Endothelial cell of umbilical vein (primary cell): ENCODE data around the gene HGFAC. TPM values are rescaled to one million over a fixed set of nuclear protein-coding genes. Genes with fewer than 3 reads are reported as not detected.

ENCODE experiments used
- BruUV-seq: library from RNA; stranded (reverse); fragments of 400-500 nt; replicated peaks from 2 replicates; lab custom pipeline; 2021; lab: Mats Ljungman, UMichigan
- CTCF ChIA-PET: fragments of 300-600, 350-600 bp; sonication (Branson Sonifier 250); formaldehyde crosslinking; loops from one replicate; lab custom pipeline; 2021; ENCODE audit warnings: antibody characterized with exemption, inconsistent platforms; lab: Charles Lee
- POLR2A ChIA-PET: fragments of 300-600, 350-600 bp; sonication (Branson Sonifier 250); formaldehyde crosslinking; loops from one replicate; lab custom pipeline; 2021; ENCODE audit warnings: antibody characterized with exemption, inconsistent platforms; lab: Charles Lee
- DNase-seq: peaks from one replicate; pipeline ENCODE4 v3.0.0-alpha.2; 2011; ENCODE audit warnings: low read depth, low spot score
- FAIRE-seq: peaks from 2 replicates; lab custom pipeline; 2011; peaks lifted over from hg19 to GRCh38; lab: Jason Lieb, UNC
- H2AFZ ChIP-seq: 2 replicates; pipeline ENCODE4 v1.6.0; 2012; ENCODE audit warnings: low read depth, low read length, control low read depth, inconsistent platforms
- H3K27ac ChIP-seq: 2 replicates; pipeline ENCODE4 v1.5.1; 2011; ENCODE audit warnings: low read depth, mild to moderate bottlenecking, control low read depth, low read length, moderate library complexity; ENCODE audit not compliant: insufficient read depth
- H3K27me3 ChIP-seq, 2 experiments: 2 replicates each; pipeline versions ENCODE4 v1.6.0 to v1.6.1; 2011; ENCODE audit warnings: low read length in 2 of 2, mixed read lengths in 1 of 2; ENCODE audit not compliant: control insufficient read depth in 2 of 2, insufficient read depth in 2 of 2
- H3K36me3 ChIP-seq, 2 experiments: 2 replicates in 1 of 2; 3 replicates in 1 of 2; pipeline ENCODE4 v1.5.1; 2011; ENCODE audit warnings: low read length in 2 of 2, mild to moderate bottlenecking in 1 of 2, moderate library complexity in 1 of 2; ENCODE audit not compliant: control insufficient read depth in 2 of 2, insufficient read depth in 2 of 2; ENCODE audit errors: extremely low read depth in 1 of 2
- H3K4me1 ChIP-seq: 3 replicates; pipeline ENCODE4 v1.5.1; 2011; ENCODE audit warnings: mild to moderate bottlenecking, low read length; ENCODE audit not compliant: control insufficient read depth, insufficient read depth; ENCODE audit errors: extremely low read depth
- H3K4me2 ChIP-seq: 2 replicates; pipeline ENCODE4 v1.6.1; 2011; ENCODE audit warnings: low read length, control low read depth, mixed read lengths; ENCODE audit not compliant: insufficient read depth
- H3K4me3 ChIP-seq, 3 experiments: fragments of 200-600 bp in 1 of 3; sonication (generic), shearing (Covaris generic) in 1 of 3; replicated peaks in 1 of 3; 2 replicates each; pipeline ENCODE4 v1.5.1; 2011 to 2016; ENCODE audit warnings: control low read depth in 3 of 3, low read length in 3 of 3, mild to moderate bottlenecking in 2 of 3, inconsistent platforms in 1 of 3, low read depth in 1 of 3, moderate library complexity in 1 of 3; ENCODE audit not compliant: insufficient read depth in 1 of 3
- H3K79me2 ChIP-seq: 2 replicates; pipeline ENCODE4 v1.6.0; 2012; ENCODE audit warnings: low read length, inconsistent platforms; ENCODE audit not compliant: control insufficient read depth, insufficient read depth
- H3K9ac ChIP-seq: replicated peaks from 2 replicates; pipeline ENCODE3; 2011; ENCODE audit warnings: low read length, control low read depth; ENCODE audit not compliant: insufficient read depth; ENCODE audit errors: extremely low read depth
- H3K9me1 ChIP-seq: replicated peaks from 3 replicates; pipeline ENCODE4 v1.6.0; 2011; ENCODE audit warnings: mild to moderate bottlenecking, low read length; ENCODE audit not compliant: control insufficient read depth, insufficient read depth; ENCODE audit errors: extremely low read depth
- H3K9me3 ChIP-seq: replicated peaks from 2 replicates; pipeline ENCODE4 v1.5.1; 2012; ENCODE audit warnings: low read length, inconsistent platforms; ENCODE audit not compliant: control insufficient read depth, insufficient read depth
- H4K20me1 ChIP-seq: replicated peaks from 2 replicates; pipeline ENCODE3; 2011; ENCODE audit warnings: mild to moderate bottlenecking, low read length; ENCODE audit not compliant: control insufficient read depth, insufficient read depth; ENCODE audit errors: extremely low read depth
- EZH2 ChIP-seq: IDR thresholded peaks from 2 replicates; pipeline ENCODE4 v1.6.1; 2012; ENCODE audit warnings: borderline replicate concordance, low read depth, mild to moderate bottlenecking, moderate library complexity, low read length, inconsistent platforms; ENCODE audit not compliant: severe bottlenecking
- FOS ChIP-seq: IDR thresholded peaks from 2 replicates; pipeline ENCODE4 v1.6.1; 2011; ENCODE audit warnings: mild to moderate bottlenecking, low read length, moderate library complexity, borderline replicate concordance; ENCODE audit not compliant: insufficient read depth
- GATA2 ChIP-seq: IDR thresholded peaks from 2 replicates; pipeline ENCODE4 v1.7.0; 2011; ENCODE audit warnings: low read depth, mild to moderate bottlenecking, moderate library complexity, mixed read lengths, low read length; ENCODE audit not compliant: insufficient read length, insufficient read depth
- JUN ChIP-seq: IDR thresholded peaks from 2 replicates; pipeline ENCODE4 v1.6.1; 2011; ENCODE audit warnings: borderline replicate concordance, low read depth; ENCODE audit not compliant: insufficient read length, insufficient read depth
- MYC ChIP-seq: IDR thresholded peaks from one replicate; pipeline ENCODE4 v1.6.1; 2011; ENCODE audit warnings: mild to moderate bottlenecking, low read depth, low read length
- POLR2A ChIP-seq: IDR thresholded peaks from 2 replicates; pipeline ENCODE4 v1.6.1; 2012; ENCODE audit warnings: low read depth, mild to moderate bottlenecking, control low read depth, low read length
- POLR2AphosphoS5 ChIP-seq: IDR thresholded peaks from 2 replicates; pipeline ENCODE4 v1.6.1; 2012; ENCODE audit warnings: low read depth, mild to moderate bottlenecking, control low read depth, low read length, moderate library complexity; ENCODE audit not compliant: insufficient read depth
- dilution Hi-C: fragments of 300-500 bp; cut with MboI; formaldehyde crosslinking; loops from one replicate; pipeline ENCODE4 v1.15.0; 2019; ENCODE audit warnings: low sequenced_read_pairs; ENCODE audit not compliant: extremely low pct_ligation_motif_present
- intact Hi-C: fragments of 100-400 bp; cut with micrococcal nuclease; formaldehyde crosslinking; loops from one replicate; pipeline ENCODE4 v1.10.0; 2022
- polyA plus RNA-seq, 4 experiments: library from polyadenylated mRNA; depleted of rRNA in 3 of 4; stranded (reverse) in 3 of 4; unstranded in 1 of 4; fragments of >200 nt; gene quantifications; 2 replicates each; pipeline versions ENCODE4 v1.2.1 to v1.2.3, GENCODE V29; 2011 to 2012; ENCODE audit warnings: missing spikeins in 1 of 4
- total RNA-seq: library from RNA; stranded (reverse); gene quantifications from 2 replicates; pipeline ENCODE4 v1.2.3, GENCODE V29; 2021
- TF ChIP-seq, protein P1 (sequence below): IDR thresholded peaks from 2 replicates; pipeline ENCODE4 v1.6.1; 2011; ENCODE audit not compliant: insufficient read depth, insufficient read length
- TF ChIP-seq, protein P2 (sequence below), 2 donors: IDR thresholded peaks; 1 replicate in 1 of 2; 2 replicates in 1 of 2; pipeline ENCODE4 v1.5.1; 2011; ENCODE audit warnings: low read length in 2 of 2, mild to moderate bottlenecking in 2 of 2, moderate library complexity in 2 of 2, control low read depth in 1 of 2, inconsistent platforms in 1 of 2, low read depth in 1 of 2; ENCODE audit not compliant: insufficient read depth in 1 of 2; ENCODE audit errors: extremely low read depth in 1 of 2

HGFAC gene
- total and polyA plus RNA-seq, 2 donors (not counting 3 experiments of a cell fraction or from before 2014, with no cell fraction given): 0.36 to 0.49 TPM

DNA sequence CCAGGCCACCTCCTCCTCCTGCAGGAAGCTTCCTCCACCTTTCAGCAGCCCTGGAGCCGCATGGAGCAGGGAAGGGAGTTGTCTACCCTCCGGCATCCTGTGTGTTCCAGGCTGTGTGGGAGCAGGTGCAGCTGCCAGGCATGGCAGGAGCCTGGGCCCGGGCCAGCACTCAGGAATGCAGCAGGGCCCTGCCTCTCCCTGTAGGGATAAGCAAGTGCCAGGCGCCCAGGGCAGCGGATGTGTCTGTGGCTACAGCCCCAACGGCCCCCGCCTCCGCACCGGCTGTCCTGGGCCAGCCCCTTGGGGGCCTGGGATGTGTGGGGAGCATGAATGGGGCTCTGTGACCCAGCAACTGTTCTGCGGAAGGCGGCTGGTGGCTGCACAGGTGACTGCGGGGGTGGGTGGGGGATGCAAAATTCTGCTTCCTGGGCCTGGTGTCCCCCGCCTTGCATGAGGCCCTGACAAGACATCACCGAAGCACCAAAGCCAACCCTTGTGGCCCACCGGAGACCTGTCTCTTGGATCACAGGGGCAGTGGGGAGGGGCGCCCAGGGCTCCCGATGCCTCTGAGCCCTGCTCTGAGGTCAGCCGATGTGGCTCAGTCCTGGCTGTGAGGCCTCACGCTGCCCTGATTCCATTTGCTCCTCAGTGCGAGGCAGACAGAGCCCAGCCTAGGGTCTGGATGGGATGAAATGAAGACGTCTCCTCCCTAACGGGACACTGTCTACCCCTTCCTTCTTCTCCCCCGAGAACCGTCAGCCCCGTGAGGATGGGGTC is 19.9 kb downstream of the HGFAC start:
- TF ChIP-seq GATA2 (no peak), MYC (no peak), POLR2AphosphoS5 (no peak), EZH2 (no peak), FOS (no peak), POLR2A (no peak), JUN (no peak)
- TF ChIP-seq, protein P1, sequence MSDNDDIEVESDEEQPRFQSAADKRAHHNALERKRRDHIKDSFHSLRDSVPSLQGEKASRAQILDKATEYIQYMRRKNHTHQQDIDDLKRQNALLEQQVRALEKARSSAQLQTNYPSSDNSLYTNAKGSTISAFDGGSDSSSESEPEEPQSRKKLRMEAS: no peak
- TF ChIP-seq, protein P2, sequence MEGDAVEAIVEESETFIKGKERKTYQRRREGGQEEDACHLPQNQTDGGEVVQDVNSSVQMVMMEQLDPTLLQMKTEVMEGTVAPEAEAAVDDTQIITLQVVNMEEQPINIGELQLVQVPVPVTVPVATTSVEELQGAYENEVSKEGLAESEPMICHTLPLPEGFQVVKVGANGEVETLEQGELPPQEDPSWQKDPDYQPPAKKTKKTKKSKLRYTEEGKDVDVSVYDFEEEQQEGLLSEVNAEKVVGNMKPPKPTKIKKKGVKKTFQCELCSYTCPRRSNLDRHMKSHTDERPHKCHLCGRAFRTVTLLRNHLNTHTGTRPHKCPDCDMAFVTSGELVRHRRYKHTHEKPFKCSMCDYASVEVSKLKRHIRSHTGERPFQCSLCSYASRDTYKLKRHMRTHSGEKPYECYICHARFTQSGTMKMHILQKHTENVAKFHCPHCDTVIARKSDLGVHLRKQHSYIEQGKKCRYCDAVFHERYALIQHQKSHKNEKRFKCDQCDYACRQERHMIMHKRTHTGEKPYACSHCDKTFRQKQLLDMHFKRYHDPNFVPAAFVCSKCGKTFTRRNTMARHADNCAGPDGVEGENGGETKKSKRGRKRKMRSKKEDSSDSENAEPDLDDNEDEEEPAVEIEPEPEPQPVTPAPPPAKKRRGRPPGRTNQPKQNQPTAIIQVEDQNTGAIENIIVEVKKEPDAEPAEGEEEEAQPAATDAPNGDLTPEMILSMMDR (IDR thresholded peaks at IDR 0.05; ENCODE audit: extremely low read depth in 1 of 2, insufficient read depth in 1 of 2, low read depth in 1 of 2, low read length in 2 of 2): no peak
- BruUV-seq: no TSS peak
- Histone ChIP-seq H3K9me1 (no peaks in the 10 kb centered on the region), H3K36me3 (no peaks in the 10 kb centered on the region), H4K20me1 (no peaks in the 10 kb centered on the region), H3K9ac (no peak overlapping the region), H3K4me3 (no peak overlapping the region), H3K4me1 (no peaks in the 10 kb centered on the region), H3K27ac (no peak overlapping the region), H3K27me3 (peaks cover 7 to 9% of the 10 kb centered on the region in 2 experiments), H3K4me2 (no peak overlapping the region), H2AFZ (no peak overlapping the region), H3K79me2 (no peaks in the 10 kb centered on the region), H3K9me3 (no peaks in the 10 kb centered on the region)
- CTCF ChIA-PET: interaction anchor here (1.2 to 1.9 kb wide), 3 partner anchors 8 to 19 kb away, joined by 4 to 8 read pairs (median 4); no protein-coding TSS in a partner anchor
- FAIRE-seq (no peak), DNase-seq (peak; percentile 12)
- POLR2A ChIA-PET: no interaction called here
- intact Hi-C loops: no loop called here
- dilution Hi-C loops: no loop called here
